ENCODE measurements around the gene MYRIP. TPM values are rescaled to one million over a fixed set of nuclear protein-coding genes. Genes with fewer than 3 reads are reported as not detected.

MYRIP gene
- total and polyA plus RNA-seq, 2 of the 4 experiments (the other 2 are of a cell fraction) = not detected

GRCh38 chr3:40265181-40265580 is 455.8 kb downstream of the MYRIP start:
- no peak overlapping the region for H3K18ac ChIP-seq (ENCODE audit: low read depth, low read length)
- no peak overlapping the region for H3K56ac ChIP-seq (ENCODE audit: extremely low read depth, insufficient read depth, low read length)
- DNase-seq = no peak
- H3K4ac ChIP-seq (ENCODE audit: low read depth, low read length) = no peak overlapping the region
- CTCF ChIA-PET = no interaction called here
- no peaks in the 10 kb centered on the region for H4K20me1 ChIP-seq (ENCODE audit: insufficient read depth, low read length)
- no peak overlapping the region for H4K8ac ChIP-seq (ENCODE audit: low read depth in 2 of 2, low read length in 2 of 2)
- no peak overlapping the region for H2AK9ac ChIP-seq (replicated peaks; ENCODE audit: low read depth, low read length, poor library complexity)
- H4K5ac ChIP-seq (ENCODE audit: low read depth, low read length) = no peak overlapping the region
- no TSS peak for BruUV-seq (replicated peaks)
- POLR2A ChIA-PET (ENCODE audit: unreplicated experiment) = no interaction called here
- H3K4me1 ChIP-seq (ENCODE audit: control insufficient read depth, insufficient read depth, low read length) = no peaks in the 10 kb centered on the region
- H3K23ac ChIP-seq (ENCODE audit: low read depth, low read length) = no peak overlapping the region
- no peak overlapping the region for H2AK5ac ChIP-seq (ENCODE audit: low read depth, low read length)
- H3K9ac ChIP-seq (ENCODE audit: low read depth, low read length) = no peak overlapping the region
- no peak overlapping the region for H4K91ac ChIP-seq (ENCODE audit: insufficient read depth, low read depth, low read length)
- no peak overlapping the region for H3K4me2 ChIP-seq (ENCODE audit: low read depth, low read length)
- H3K9me3 ChIP-seq (ENCODE audit: control insufficient read depth, insufficient read depth, low read length) = no peaks in the 10 kb centered on the region
- no peak overlapping the region for H3K27ac ChIP-seq (ENCODE audit: insufficient read depth, low read length)
- no peak for TF ChIP-seq POLR2A (IDR thresholded peaks at IDR 0.05; ENCODE audit: low read depth, low read length)
- TF ChIP-seq CEBPB (IDR thresholded peaks at IDR 0.05; ENCODE audit: low read depth, low read length) = no peak
- TF ChIP-seq, protein P1, sequence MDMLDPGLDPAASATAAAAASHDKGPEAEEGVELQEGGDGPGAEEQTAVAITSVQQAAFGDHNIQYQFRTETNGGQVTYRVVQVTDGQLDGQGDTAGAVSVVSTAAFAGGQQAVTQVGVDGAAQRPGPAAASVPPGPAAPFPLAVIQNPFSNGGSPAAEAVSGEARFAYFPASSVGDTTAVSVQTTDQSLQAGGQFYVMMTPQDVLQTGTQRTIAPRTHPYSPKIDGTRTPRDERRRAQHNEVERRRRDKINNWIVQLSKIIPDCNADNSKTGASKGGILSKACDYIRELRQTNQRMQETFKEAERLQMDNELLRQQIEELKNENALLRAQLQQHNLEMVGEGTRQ (IDR thresholded peaks at IDR 0.05; ENCODE audit: low read depth, low read length) = no peak
- TF ChIP-seq MXI1 (IDR thresholded peaks at IDR 0.05; ENCODE audit: borderline replicate concordance, low read depth, low read length) = no peak
- TF ChIP-seq, protein P2, sequence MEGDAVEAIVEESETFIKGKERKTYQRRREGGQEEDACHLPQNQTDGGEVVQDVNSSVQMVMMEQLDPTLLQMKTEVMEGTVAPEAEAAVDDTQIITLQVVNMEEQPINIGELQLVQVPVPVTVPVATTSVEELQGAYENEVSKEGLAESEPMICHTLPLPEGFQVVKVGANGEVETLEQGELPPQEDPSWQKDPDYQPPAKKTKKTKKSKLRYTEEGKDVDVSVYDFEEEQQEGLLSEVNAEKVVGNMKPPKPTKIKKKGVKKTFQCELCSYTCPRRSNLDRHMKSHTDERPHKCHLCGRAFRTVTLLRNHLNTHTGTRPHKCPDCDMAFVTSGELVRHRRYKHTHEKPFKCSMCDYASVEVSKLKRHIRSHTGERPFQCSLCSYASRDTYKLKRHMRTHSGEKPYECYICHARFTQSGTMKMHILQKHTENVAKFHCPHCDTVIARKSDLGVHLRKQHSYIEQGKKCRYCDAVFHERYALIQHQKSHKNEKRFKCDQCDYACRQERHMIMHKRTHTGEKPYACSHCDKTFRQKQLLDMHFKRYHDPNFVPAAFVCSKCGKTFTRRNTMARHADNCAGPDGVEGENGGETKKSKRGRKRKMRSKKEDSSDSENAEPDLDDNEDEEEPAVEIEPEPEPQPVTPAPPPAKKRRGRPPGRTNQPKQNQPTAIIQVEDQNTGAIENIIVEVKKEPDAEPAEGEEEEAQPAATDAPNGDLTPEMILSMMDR (conservative IDR thresholded peaks at IDR 0.05; ENCODE audit: low read depth, low read length) = no peak
- TF ChIP-seq MAFK (IDR thresholded peaks at IDR 0.05; ENCODE audit: low read depth, low read length) = no peak
- TF ChIP-seq MAZ (IDR thresholded peaks at IDR 0.05; ENCODE audit: borderline replicate concordance, low read depth, low read length) = no peak
- no peak overlapping the region for H2AFZ ChIP-seq (replicated peaks; ENCODE audit: low read length, poor library complexity)
- no peak overlapping the region for H3K4me3 ChIP-seq (ENCODE audit: insufficient read depth, low read depth, low read length)
- H2BK20ac ChIP-seq (ENCODE audit: low read depth, low read length) = no peak overlapping the region
- no peaks in the 10 kb centered on the region for H3K9me1 ChIP-seq (ENCODE audit: insufficient read depth, low read length)
- no peaks in the 10 kb centered on the region for H3K36me3 ChIP-seq (ENCODE audit: control insufficient read depth, insufficient read depth, low read length)
- no peak for ATAC-seq (ENCODE audit: low read depth)
- dilution Hi-C loops (cut with HindIII; ENCODE audit: low sequenced_read_pairs, unreplicated experiment) = no loop called here
- no peak overlapping the region for H2BK15ac ChIP-seq (ENCODE audit: low read depth, low read length)
- no peak overlapping the region for H2BK5ac ChIP-seq (ENCODE audit: low read depth, low read length, poor library complexity, severe bottlenecking)
- H3K79me1 ChIP-seq (ENCODE audit: low read depth in 1 of 2, low read length in 2 of 2) = no peaks in the 10 kb centered on the region
- H3K14ac ChIP-seq (replicated peaks; ENCODE audit: low read depth, low read length) = no peak overlapping the region
- in situ Hi-C loops (cut with MboI; ENCODE audit: low sequenced_read_pairs) = no loop called here
- intact Hi-C loops (cut with micrococcal nuclease) = no loop called here
- no peak overlapping the region for H2BK120ac ChIP-seq (ENCODE audit: low read depth, low read length)
- H3K27me3 ChIP-seq (ENCODE audit: control insufficient read depth, insufficient read depth, low read length) = no peaks in the 10 kb centered on the region
